GM19395 (cell line): Measurements from ENCODE around the gene CTAGE6.
"Not testable (repeated sequence)": the region's sequence is repeated elsewhere in the genome, so short reads cannot be mapped to it uniquely, and the experiment has no call there.

Source experiments
- ATAC-seq: cut with Tn5 transposase; IDR thresholded peaks from one replicate; pipeline ENCODE4 v1.9.1; 2021; ENCODE audit warnings: mild to moderate bottlenecking, moderate library complexity; ENCODE audit not compliant: unreplicated experiment

The CTAGE6 gene

DNA sequence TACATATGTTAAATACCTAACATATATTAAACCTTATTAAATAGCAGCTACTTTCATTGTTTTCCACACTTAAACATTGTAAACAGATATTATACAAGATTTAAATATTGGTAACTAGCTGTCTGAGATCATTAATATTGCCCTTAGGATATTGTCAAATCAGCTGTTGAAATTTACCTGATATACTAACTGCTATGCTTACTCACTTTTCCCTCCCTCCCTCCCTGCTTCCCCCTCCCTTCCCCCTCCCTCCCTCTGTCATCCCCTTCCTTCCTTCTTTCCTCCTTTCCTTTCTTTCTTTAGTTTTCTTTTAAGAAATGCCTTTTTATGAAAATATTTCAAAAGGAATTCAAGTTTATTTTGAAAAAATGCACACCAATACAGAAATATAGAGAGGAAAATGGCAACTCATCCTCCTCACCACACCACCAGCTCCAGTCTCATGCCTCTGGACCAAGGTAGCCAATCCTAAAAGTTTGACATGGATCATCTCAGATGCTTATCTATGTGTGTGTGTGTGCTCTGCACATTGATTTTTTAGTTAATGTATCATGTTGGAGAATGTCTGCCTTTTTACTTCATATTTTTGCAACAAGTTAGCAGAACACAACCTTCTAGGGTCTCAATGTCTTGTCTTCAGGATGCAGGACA, 41.8 kb downstream of the CTAGE6 start:
- not testable (repeated sequence) for ATAC-seq

- ATAC-seq, result not testable (repeated sequence)
Measured at GRCh38 chr7:143714581-143715454, 42.7 kb downstream of the CTAGE6 start.

- not testable (repeated sequence) for ATAC-seq
Measured at GRCh38 chr7:143712381-143712780, 45.1 kb downstream of the CTAGE6 start.

- ATAC-seq, result not testable (repeated sequence)
Measured at GRCh38 chr7:143711727-143712324, 45.7 kb downstream of the CTAGE6 start.

GRCh38 chr7:143709895-143710294, 47.6 kb downstream of the CTAGE6 start:
- ATAC-seq, result not testable (repeated sequence)
